HG03175 (cell line): ENCODE results near the gene KYAT1.

Experiments used
- ATAC-seq: cut with Tn5 transposase; IDR thresholded peaks from one replicate; pipeline ENCODE4 v1.9.1; 2021; ENCODE audit warnings: mild to moderate bottlenecking, moderate library complexity; ENCODE audit not compliant: unreplicated experiment

KYAT1 gene

GRCh38 chr9:128909859-128910258, 28.1 kb upstream of the KYAT1 start:
- no peak for ATAC-seq

- ATAC-seq: no peak
These were observed 26.6 kb upstream of the KYAT1 start for GRCh38 chr9:128908372-128908771.

GRCh38 chr9:128906741-128907140, 25.0 kb upstream of the KYAT1 start:
- ATAC-seq: no peak

GRCh38 chr9:128905964-128906363, 24.2 kb upstream of the KYAT1 start:
- no peak for ATAC-seq

- no peak for ATAC-seq
These were observed 22.3 kb upstream of the KYAT1 start for GRCh38 chr9:128903871-128904620.

- no peak for ATAC-seq
These were observed 21.3 kb upstream of the KYAT1 start for GRCh38 chr9:128903079-128903461.

GRCh38 chr9:128902351-128903078, 20.8 kb upstream of the KYAT1 start:
- ATAC-seq: peak; percentile 83

- ATAC-seq: peak; percentile 26
These were observed 20.1 kb upstream of the KYAT1 start for GRCh38 chr9:128901822-128902221.

GRCh38 chr9:128901379-128901778, 19.6 kb upstream of the KYAT1 start:
- ATAC-seq: no peak

GRCh38 chr9:128899566-128900322, 18.0 kb upstream of the KYAT1 start:
- no peak for ATAC-seq

- no peak for ATAC-seq
These were observed 17.3 kb upstream of the KYAT1 start for GRCh38 chr9:128898845-128899565.

GRCh38 chr9:128898382-128898781, 16.6 kb upstream of the KYAT1 start:
- ATAC-seq: no peak

GRCh38 chr9:128895556-128895955, 13.8 kb upstream of the KYAT1 start:
- no peak for ATAC-seq

GRCh38 chr9:128894764-128895163, 13.0 kb upstream of the KYAT1 start:
- no peak for ATAC-seq

- ATAC-seq: no peak
These were observed 11.6 kb upstream of the KYAT1 start for GRCh38 chr9:128893354-128893753.

GRCh38 chr9:128892221-128892921, 10.6 kb upstream of the KYAT1 start:
- ATAC-seq: no peak

GRCh38 chr9:128891321-128892220, 9.8 kb upstream of the KYAT1 start:
- no peak for ATAC-seq

GRCh38 chr9:128887914-128888350, 6.2 kb upstream of the KYAT1 start:
- no peak for ATAC-seq

GRCh38 chr9:128887049-128887448, 5.3 kb upstream of the KYAT1 start:
- no peak for ATAC-seq
